C4-2B (cell line): Measurements from ENCODE around the gene GYPB.
"Not testable (repeated sequence)": the region's sequence is repeated elsewhere in the genome, so short reads cannot be mapped to it uniquely, and the experiment has no call there.

ENCODE experiments used
- CTCF ChIP-seq: fragments of 450-650 bp; conservative IDR thresholded peaks from 2 replicates; pipeline ENCODE4 v1.5.1; 2017; ENCODE audit warnings: mild to moderate bottlenecking
- ZFX ChIP-seq: fragments of 450-650 bp; IDR thresholded peaks from 2 replicates; pipeline ENCODE4 v1.6.1; 2017

GRCh38 chr4:144049495-144050424 is 30.6 kb upstream of the GYPB start:
- TF ChIP-seq CTCF, ZFX: not testable (repeated sequence)
